Activated naive CD4-positive, alpha-beta T cell treated with anti-CD3 and anti-CD28 coated beads, Interleukin-2, amount 10 ng/mL, durations not matched to agents 7 days and 5 days (primary cell): Measurements from ENCODE around the gene PDC.

ENCODE experiments used
- CTCF ChIA-PET: fragments of 350-600 bp; sonication (Branson Sonifier 250); formaldehyde crosslinking; loops from one replicate; lab custom pipeline; 2021; ENCODE audit warnings: antibody characterized with exemption; lab: Charles Lee
- DNase-seq: peaks from one replicate; pipeline ENCODE4 v3.0.0-alpha.2; 2020
- H3K27ac Mint-ChIP-seq: one replicate; pipeline ENCODE4 v1.8.0; 2021; ENCODE audit warnings: mild to moderate bottlenecking, moderate library complexity, mixed read lengths
- H3K27me3 Mint-ChIP-seq: one replicate; pipeline ENCODE4 v1.8.0; 2021; ENCODE audit warnings: mild to moderate bottlenecking, mixed read lengths
- H3K36me3 Mint-ChIP-seq: one replicate; pipeline ENCODE4 v1.8.0; 2021; ENCODE audit warnings: mixed read lengths
- H3K4me1 Mint-ChIP-seq: one replicate; pipeline ENCODE4 v1.8.0; 2021; ENCODE audit warnings: mixed read lengths
- H3K4me3 Mint-ChIP-seq: one replicate; pipeline ENCODE4 v1.8.0; 2021; ENCODE audit warnings: mild to moderate bottlenecking, moderate library complexity, mixed read lengths
- H3K9me3 Mint-ChIP-seq: one replicate; pipeline ENCODE4 v1.8.0; 2021; ENCODE audit warnings: mixed read lengths

The PDC gene

GRCh38 chr1:186461014-186461413 lies at the start of gene PDC:
Gene PDC, minus strand, starts transcription at chr1:186461114. Its CDS starts 11,655 bp downstream, at chr1:186449459.
- no peaks in the 10 kb centered on the region for H3K9me3 Mint-ChIP-seq
- peaks cover 5% of the 10 kb centered on the region for H3K27me3 Mint-ChIP-seq
- H3K4me1 Mint-ChIP-seq: peaks cover 5% of the 10 kb centered on the region
- H3K4me3 Mint-ChIP-seq: no peak within 1 kb of the TSS
- CTCF ChIA-PET: no interaction called here
- no peak for DNase-seq
- H3K27ac Mint-ChIP-seq: no peak within 1 kb of the TSS
- no peaks in the 10 kb centered on the region for H3K36me3 Mint-ChIP-seq

GRCh38 chr1:186503190-186503589 lies 42.3 kb upstream of the PDC start:
- H3K4me1 Mint-ChIP-seq: no peaks in the 10 kb centered on the region

GRCh38 chr1:186502087-186502486 lies 41.2 kb upstream of the PDC start:
- no peaks in the 10 kb centered on the region for H3K4me1 Mint-ChIP-seq
- no peak overlapping the region for H3K27ac Mint-ChIP-seq
- H3K4me3 Mint-ChIP-seq: no peak overlapping the region
- no peaks in the 10 kb centered on the region for H3K27me3 Mint-ChIP-seq
- H3K9me3 Mint-ChIP-seq: peaks cover 5% of the 10 kb centered on the region
- DNase-seq: no peak
- peaks cover 2% of the 10 kb centered on the region for H3K36me3 Mint-ChIP-seq
- CTCF ChIA-PET: no interaction called here

More at GRCh38 chr1:186503190-186503589, 42.3 kb upstream of the PDC start:
- peaks cover 5% of the 10 kb centered on the region for H3K9me3 Mint-ChIP-seq
- no peak overlapping the region for H3K4me3 Mint-ChIP-seq
- no peak overlapping the region for H3K27ac Mint-ChIP-seq
- no peak for DNase-seq
- no peaks in the 10 kb centered on the region for H3K27me3 Mint-ChIP-seq
- H3K36me3 Mint-ChIP-seq: peaks cover 2% of the 10 kb centered on the region
- CTCF ChIA-PET: no interaction called here

GRCh38 chr1:186500804-186501203 lies 39.9 kb upstream of the PDC start:
- Mint-ChIP-seq H3K27me3 (no peaks in the 10 kb centered on the region), H3K4me3 (no peak overlapping the region), H3K4me1 (no peaks in the 10 kb centered on the region), H3K9me3 (peaks cover 2% of the 10 kb centered on the region), H3K36me3 (no peaks in the 10 kb centered on the region), H3K27ac (no peak overlapping the region)
- CTCF ChIA-PET: no interaction called here
- no peak for DNase-seq

GRCh38 chr1:186499571-186499970 lies 38.7 kb upstream of the PDC start:
- H3K4me1 Mint-ChIP-seq: no peaks in the 10 kb centered on the region
- H3K27ac Mint-ChIP-seq: no peak overlapping the region
- H3K9me3 Mint-ChIP-seq: no peaks in the 10 kb centered on the region
- CTCF ChIA-PET: no interaction called here
- H3K36me3 Mint-ChIP-seq: no peaks in the 10 kb centered on the region
- no peaks in the 10 kb centered on the region for H3K27me3 Mint-ChIP-seq
- DNase-seq: no peak
- no peak overlapping the region for H3K4me3 Mint-ChIP-seq

GRCh38 chr1:186498695-186499389 lies 37.9 kb upstream of the PDC start:
- Mint-ChIP-seq H3K36me3 (no peaks in the 10 kb centered on the region), H3K27ac (no peak overlapping the region), H3K4me1 (no peaks in the 10 kb centered on the region), H3K4me3 (no peak overlapping the region), H3K9me3 (no peaks in the 10 kb centered on the region), H3K27me3 (no peaks in the 10 kb centered on the region)
- CTCF ChIA-PET: no interaction called here
- no peak for DNase-seq

GRCh38 chr1:186498071-186498470 lies 37.2 kb upstream of the PDC start:
- no peaks in the 10 kb centered on the region for H3K36me3 Mint-ChIP-seq
- CTCF ChIA-PET: no interaction called here
- no peak overlapping the region for H3K27ac Mint-ChIP-seq
- no peak overlapping the region for H3K4me3 Mint-ChIP-seq
- no peaks in the 10 kb centered on the region for H3K27me3 Mint-ChIP-seq
- no peaks in the 10 kb centered on the region for H3K9me3 Mint-ChIP-seq
- no peak for DNase-seq
- H3K4me1 Mint-ChIP-seq: no peaks in the 10 kb centered on the region

- H3K27ac Mint-ChIP-seq: no peak overlapping the region
- no peak for DNase-seq
- H3K4me1 Mint-ChIP-seq: no peaks in the 10 kb centered on the region
- CTCF ChIA-PET: no interaction called here
- no peaks in the 10 kb centered on the region for H3K36me3 Mint-ChIP-seq
- H3K9me3 Mint-ChIP-seq: no peaks in the 10 kb centered on the region
- no peak overlapping the region for H3K4me3 Mint-ChIP-seq
- H3K27me3 Mint-ChIP-seq: no peaks in the 10 kb centered on the region
These were observed 36.7 kb upstream of the PDC start for GRCh38 chr1:186497651-186498050.

- CTCF ChIA-PET: no interaction called here
- Mint-ChIP-seq H3K9me3 (no peaks in the 10 kb centered on the region), H3K4me1 (no peaks in the 10 kb centered on the region), H3K4me3 (no peak overlapping the region), H3K27me3 (no peaks in the 10 kb centered on the region), H3K36me3 (no peaks in the 10 kb centered on the region), H3K27ac (no peak overlapping the region)
- DNase-seq: no peak
These were observed 35.4 kb upstream of the PDC start for GRCh38 chr1:186496171-186496851.

- Mint-ChIP-seq H3K9me3 (no peaks in the 10 kb centered on the region), H3K36me3 (no peaks in the 10 kb centered on the region), H3K27me3 (no peaks in the 10 kb centered on the region), H3K4me3 (no peak overlapping the region), H3K4me1 (no peaks in the 10 kb centered on the region), H3K27ac (no peak overlapping the region)
- CTCF ChIA-PET: interaction anchor here (0.6 kb wide), 1 partner anchor 124 kb away, joined by 3 read pairs; no protein-coding TSS in a partner anchor
- DNase-seq: no peak
These were observed 33.9 kb upstream of the PDC start for GRCh38 chr1:186494832-186495271.

GRCh38 chr1:186492531-186493291 lies 31.8 kb upstream of the PDC start:
- no peaks in the 10 kb centered on the region for H3K9me3 Mint-ChIP-seq
- H3K4me3 Mint-ChIP-seq: no peak overlapping the region
- H3K4me1 Mint-ChIP-seq: no peaks in the 10 kb centered on the region
- DNase-seq: no peak
- H3K27ac Mint-ChIP-seq: no peak overlapping the region
- CTCF ChIA-PET: interaction anchor here (1.6 kb wide), 1 partner anchor 10 kb away, joined by 3 read pairs; no protein-coding TSS in a partner anchor
- H3K27me3 Mint-ChIP-seq: no peaks in the 10 kb centered on the region
- H3K36me3 Mint-ChIP-seq: no peaks in the 10 kb centered on the region

GRCh38 chr1:186491336-186491735 lies 30.4 kb upstream of the PDC start:
- Mint-ChIP-seq H3K27me3 (no peaks in the 10 kb centered on the region), H3K36me3 (no peaks in the 10 kb centered on the region), H3K9me3 (no peaks in the 10 kb centered on the region), H3K4me3 (no peak overlapping the region), H3K27ac (no peak overlapping the region), H3K4me1 (no peaks in the 10 kb centered on the region)
- DNase-seq: no peak
- CTCF ChIA-PET: no interaction called here

GRCh38 chr1:186487163-186487562 lies 26.2 kb upstream of the PDC start:
- Mint-ChIP-seq H3K27ac (no peak overlapping the region), H3K4me3 (no peak overlapping the region), H3K27me3 (no peaks in the 10 kb centered on the region), H3K9me3 (no peaks in the 10 kb centered on the region), H3K4me1 (no peaks in the 10 kb centered on the region), H3K36me3 (no peaks in the 10 kb centered on the region)
- CTCF ChIA-PET: no interaction called here
- no peak for DNase-seq

- H3K36me3 Mint-ChIP-seq: no peaks in the 10 kb centered on the region
- CTCF ChIA-PET: no interaction called here
- H3K9me3 Mint-ChIP-seq: no peaks in the 10 kb centered on the region
- no peak overlapping the region for H3K27ac Mint-ChIP-seq
- no peaks in the 10 kb centered on the region for H3K27me3 Mint-ChIP-seq
- no peak for DNase-seq
- H3K4me3 Mint-ChIP-seq: no peak overlapping the region
- no peaks in the 10 kb centered on the region for H3K4me1 Mint-ChIP-seq
These were observed 25.1 kb upstream of the PDC start for GRCh38 chr1:186486061-186486460.
